ENCODE data around the gene ARL8A. TPM values are rescaled to one million over a fixed set of nuclear protein-coding genes. Genes with fewer than 3 reads are reported as not detected.

Gene ARL8A
- total and polyA plus RNA-seq, 2 of the 4 experiments (the other 2 are of a cell fraction): 18.1 to 30.7 TPM

- TF ChIP-seq MXI1 (IDR thresholded peaks at IDR 0.05; ENCODE audit: borderline replicate concordance, low read depth, low read length): no peak
Observed at GRCh38 chr1:202176949-202177927, 32.7 kb upstream of the ARL8A start (continued).

- Histone ChIP-seq H3K9ac (ENCODE audit: low read depth, low read length) (no peak overlapping the region), H3K14ac (replicated peaks; ENCODE audit: low read depth, low read length) (no peak overlapping the region), H2AFZ (replicated peaks; ENCODE audit: low read length, poor library complexity) (no peak overlapping the region), H2BK20ac (ENCODE audit: low read depth, low read length) (no peak overlapping the region), H3K9me3 (ENCODE audit: control insufficient read depth, insufficient read depth, low read length) (no peaks in the 10 kb centered on the region), H3K56ac (ENCODE audit: extremely low read depth, insufficient read depth, low read length) (no peak overlapping the region), H3K4me1 (ENCODE audit: control insufficient read depth, insufficient read depth, low read length) (no peaks in the 10 kb centered on the region), H3K4me3 (ENCODE audit: insufficient read depth, low read depth, low read length) (no peak overlapping the region), H3K27ac (ENCODE audit: insufficient read depth, low read length) (no peak overlapping the region), H4K5ac (ENCODE audit: low read depth, low read length) (no peak overlapping the region), H2BK120ac (ENCODE audit: low read depth, low read length) (no peak overlapping the region), H3K79me1 (ENCODE audit: low read depth in 1 of 2, low read length in 2 of 2) (no peaks in the 10 kb centered on the region), H3K23ac (ENCODE audit: low read depth, low read length) (no peak overlapping the region), H3K27me3 (ENCODE audit: control insufficient read depth, insufficient read depth, low read length) (peaks cover 35% of the 10 kb centered on the region), H2BK15ac (ENCODE audit: low read depth, low read length) (no peak overlapping the region), H3K9me1 (ENCODE audit: insufficient read depth, low read length) (no peaks in the 10 kb centered on the region), H2BK5ac (ENCODE audit: low read depth, low read length, poor library complexity, severe bottlenecking) (no peak overlapping the region), H3K4me2 (ENCODE audit: low read depth, low read length) (no peak overlapping the region), H2AK5ac (ENCODE audit: low read depth, low read length) (no peak overlapping the region), H4K20me1 (ENCODE audit: insufficient read depth, low read length) (no peaks in the 10 kb centered on the region), H3K36me3 (ENCODE audit: control insufficient read depth, insufficient read depth, low read length) (no peaks in the 10 kb centered on the region), H3K4ac (ENCODE audit: low read depth, low read length) (no peak overlapping the region), H4K91ac (ENCODE audit: insufficient read depth, low read depth, low read length) (no peak overlapping the region), H4K8ac (ENCODE audit: low read depth in 2 of 2, low read length in 2 of 2) (no peak overlapping the region), H2AK9ac (replicated peaks; ENCODE audit: low read depth, low read length, poor library complexity) (no peak overlapping the region), H3K18ac (ENCODE audit: low read depth, low read length) (no peak overlapping the region)
- no TSS peak for BruUV-seq (replicated peaks)
- intact Hi-C loops (cut with micrococcal nuclease) (no loop called here), dilution Hi-C loops (cut with HindIII; ENCODE audit: low sequenced_read_pairs, unreplicated experiment) (no loop called here), in situ Hi-C loops (cut with MboI; ENCODE audit: low sequenced_read_pairs) (no loop called here)
- no peak for TF ChIP-seq POLR2A (IDR thresholded peaks at IDR 0.05; ENCODE audit: low read depth, low read length)
- TF ChIP-seq RFX5 (IDR thresholded peaks at IDR 0.05; ENCODE audit: low read depth, low read length): no peak
- no peak for TF ChIP-seq RCOR1 (IDR thresholded peaks at IDR 0.05; ENCODE audit: insufficient replicate concordance, low read length)
- ATAC-seq (ENCODE audit: low read depth) (no peak), DNase-seq (no peak)
- ChIA-PET POLR2A (ENCODE audit: unreplicated experiment) (no interaction called here), CTCF (no interaction called here)
- WGBS, 2 experiments (ENCODE audit: extremely low coverage in 2 of 2, insufficient read length in 1 of 2): 80% methylated on average over 5 of the region's 7 CpGs; no CpG with 5 or more reads in 1 of the 2 experiments
Observed at GRCh38 chr1:202173993-202174392, 29.5 kb upstream of the ARL8A start.

Data from IMR-90 (cell line).